Measurements from ENCODE around the gene TMEM161A. TPM values are rescaled to one million over a fixed set of nuclear protein-coding genes. Genes with fewer than 3 reads are reported as not detected.

The TMEM161A gene
- total and polyA plus RNA-seq, 2 of the 13 experiments (the other 11 are each of a cell fraction or from before 2014, with no cell fraction given) = 25.9 to 31.4 TPM

DNA sequence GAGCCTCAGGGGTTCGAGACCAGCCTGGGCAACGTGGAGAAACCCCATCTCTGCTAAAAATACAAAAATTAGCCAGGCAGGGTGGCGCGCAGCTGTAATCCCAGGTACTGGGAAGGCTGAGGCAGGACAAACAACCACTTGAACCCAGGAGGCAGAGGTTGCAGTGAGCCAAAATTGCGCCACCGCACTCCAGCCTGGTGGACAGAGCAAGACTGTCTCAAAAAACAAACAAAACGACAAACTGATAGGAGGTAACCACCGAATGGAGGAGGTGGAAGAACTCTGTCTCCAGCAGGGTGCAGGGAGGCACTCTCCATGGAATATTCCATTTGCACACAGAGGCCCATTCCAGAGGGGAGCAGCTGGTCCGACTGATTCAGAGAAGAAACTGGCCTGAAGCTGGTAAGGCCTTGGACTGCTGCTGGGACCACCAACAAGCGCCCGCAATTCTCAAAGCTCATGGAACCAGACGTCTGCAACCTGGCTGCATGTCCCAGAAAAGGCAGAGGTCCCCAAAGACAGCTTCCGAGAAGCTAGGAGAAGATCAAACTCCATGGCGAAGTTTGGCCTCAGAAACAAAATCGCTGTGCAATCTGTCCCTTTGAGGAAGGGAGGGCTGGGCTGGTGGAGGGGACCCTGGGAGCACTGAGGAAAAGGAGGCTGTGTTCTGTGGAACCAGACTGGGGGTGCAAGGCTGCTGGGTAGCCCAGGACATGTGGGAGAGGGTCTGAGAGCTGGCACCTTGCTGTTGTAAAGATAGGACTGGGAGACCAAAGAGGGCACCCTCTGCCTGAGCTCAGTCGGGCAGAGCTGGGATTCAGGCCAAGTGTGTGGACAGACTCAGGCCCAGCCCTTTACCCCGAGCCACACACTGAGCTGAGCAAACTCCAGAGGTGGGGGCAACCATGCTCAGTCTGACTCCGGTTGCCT lies 39.3 kb downstream of the TMEM161A start (continued):
- TF ChIP-seq, protein P1, sequence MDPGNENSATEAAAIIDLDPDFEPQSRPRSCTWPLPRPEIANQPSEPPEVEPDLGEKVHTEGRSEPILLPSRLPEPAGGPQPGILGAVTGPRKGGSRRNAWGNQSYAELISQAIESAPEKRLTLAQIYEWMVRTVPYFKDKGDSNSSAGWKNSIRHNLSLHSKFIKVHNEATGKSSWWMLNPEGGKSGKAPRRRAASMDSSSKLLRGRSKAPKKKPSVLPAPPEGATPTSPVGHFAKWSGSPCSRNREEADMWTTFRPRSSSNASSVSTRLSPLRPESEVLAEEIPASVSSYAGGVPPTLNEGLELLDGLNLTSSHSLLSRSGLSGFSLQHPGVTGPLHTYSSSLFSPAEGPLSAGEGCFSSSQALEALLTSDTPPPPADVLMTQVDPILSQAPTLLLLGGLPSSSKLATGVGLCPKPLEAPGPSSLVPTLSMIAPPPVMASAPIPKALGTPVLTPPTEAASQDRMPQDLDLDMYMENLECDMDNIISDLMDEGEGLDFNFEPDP (CRISPR knock-in tag; conservative IDR thresholded peaks at IDR 0.05) = no peak
- peak; percentile 69; the same call in 1 of the 2 replicates for TF ChIP-seq ZNF567 (CRISPR knock-in tag; IDR thresholded peaks at IDR 0.05; ENCODE audit: borderline replicate concordance)
- no peak for TF ChIP-seq DR1 (CRISPR knock-in tag; IDR thresholded peaks at IDR 0.05)
- TF ChIP-seq KMT2B (CRISPR knock-in tag; IDR thresholded peaks at IDR 0.05) = 0 out of 2 replicates have a peak, but pooled peaks have one; percentile 38
- TF ChIP-seq GMEB2 (CRISPR knock-in tag; IDR thresholded peaks at IDR 0.05; ENCODE audit: low read depth) = no peak
- no peak for TF ChIP-seq CHCHD3 (CRISPR knock-in tag; IDR thresholded peaks at IDR 0.05)
- TF ChIP-seq, protein P2, sequence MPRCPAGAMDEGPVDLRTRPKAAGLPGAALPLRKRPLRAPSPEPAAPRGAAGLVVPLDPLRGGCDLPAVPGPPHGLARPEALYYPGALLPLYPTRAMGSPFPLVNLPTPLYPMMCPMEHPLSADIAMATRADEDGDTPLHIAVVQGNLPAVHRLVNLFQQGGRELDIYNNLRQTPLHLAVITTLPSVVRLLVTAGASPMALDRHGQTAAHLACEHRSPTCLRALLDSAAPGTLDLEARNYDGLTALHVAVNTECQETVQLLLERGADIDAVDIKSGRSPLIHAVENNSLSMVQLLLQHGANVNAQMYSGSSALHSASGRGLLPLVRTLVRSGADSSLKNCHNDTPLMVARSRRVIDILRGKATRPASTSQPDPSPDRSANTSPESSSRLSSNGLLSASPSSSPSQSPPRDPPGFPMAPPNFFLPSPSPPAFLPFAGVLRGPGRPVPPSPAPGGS (CRISPR knock-in tag; IDR thresholded peaks at IDR 0.05) = 0 out of 2 replicates have a peak, but pooled peaks have one; percentile 15
- no peak for TF ChIP-seq THYN1 (CRISPR knock-in tag; IDR thresholded peaks at IDR 0.05; ENCODE audit: borderline replicate concordance, low read depth)
- no peak for TF ChIP-seq CSRNP2 (CRISPR knock-in tag; conservative IDR thresholded peaks at IDR 0.05; ENCODE audit: low read depth)
- TF ChIP-seq ZFP62 (CRISPR knock-in tag; IDR thresholded peaks at IDR 0.05) = no peak
- TF ChIP-seq, protein P3, sequence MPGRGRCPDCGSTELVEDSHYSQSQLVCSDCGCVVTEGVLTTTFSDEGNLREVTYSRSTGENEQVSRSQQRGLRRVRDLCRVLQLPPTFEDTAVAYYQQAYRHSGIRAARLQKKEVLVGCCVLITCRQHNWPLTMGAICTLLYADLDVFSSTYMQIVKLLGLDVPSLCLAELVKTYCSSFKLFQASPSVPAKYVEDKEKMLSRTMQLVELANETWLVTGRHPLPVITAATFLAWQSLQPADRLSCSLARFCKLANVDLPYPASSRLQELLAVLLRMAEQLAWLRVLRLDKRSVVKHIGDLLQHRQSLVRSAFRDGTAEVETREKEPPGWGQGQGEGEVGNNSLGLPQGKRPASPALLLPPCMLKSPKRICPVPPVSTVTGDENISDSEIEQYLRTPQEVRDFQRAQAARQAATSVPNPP (CRISPR knock-in tag; IDR thresholded peaks at IDR 0.05) = no peak
- TF ChIP-seq HOXA5 (CRISPR knock-in tag; IDR thresholded peaks at IDR 0.05) = no peak; the same call in 1 of the 2 replicates
- no peak; the same call in 1 of the 2 replicates for TF ChIP-seq ZNF784 (CRISPR knock-in tag; IDR thresholded peaks at IDR 0.05; ENCODE audit: borderline replicate concordance)
- TF ChIP-seq, protein P4, sequence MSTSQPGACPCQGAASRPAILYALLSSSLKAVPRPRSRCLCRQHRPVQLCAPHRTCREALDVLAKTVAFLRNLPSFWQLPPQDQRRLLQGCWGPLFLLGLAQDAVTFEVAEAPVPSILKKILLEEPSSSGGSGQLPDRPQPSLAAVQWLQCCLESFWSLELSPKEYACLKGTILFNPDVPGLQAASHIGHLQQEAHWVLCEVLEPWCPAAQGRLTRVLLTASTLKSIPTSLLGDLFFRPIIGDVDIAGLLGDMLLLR (CRISPR knock-in tag; IDR thresholded peaks at IDR 0.05) = no peak
- TF ChIP-seq ARID3A (IDR thresholded peaks at IDR 0.05; ENCODE audit: low read depth, low read length) = no peak
